ENCODE data around the gene MAP7. TPM values are rescaled to one million over a fixed set of nuclear protein-coding genes. Genes with fewer than 3 reads are reported as not detected.

MAP7 gene
- total and polyA plus RNA-seq, 2 donors (not counting 3 experiments of a cell fraction or from before 2014, with no cell fraction given): 0.07 to 0.42 TPM

- H3K27ac ChIP-seq (ENCODE audit: insufficient read depth, low read depth, low read length): no peak overlapping the region
- no peaks in the 10 kb centered on the region for H3K9me1 ChIP-seq (replicated peaks; ENCODE audit: control insufficient read depth, extremely low read depth, insufficient read depth, low read length)
- dilution Hi-C loops (cut with MboI; ENCODE audit: extremely low pct_ligation_motif_present, low sequenced_read_pairs): no loop called here
- no peaks in the 10 kb centered on the region for H3K4me1 ChIP-seq (ENCODE audit: control insufficient read depth, extremely low read depth, insufficient read depth, low read length)
- H3K27me3 ChIP-seq (ENCODE audit: control insufficient read depth in 2 of 2, insufficient read depth in 2 of 2, low read length in 2 of 2): peaks cover 0 to 5% of the 10 kb centered on the region in 2 experiments
- CTCF ChIA-PET: interaction anchor here (1.3 kb wide), 1 partner anchor 8 kb away, joined by 4 read pairs; no protein-coding TSS in a partner anchor
- no peak overlapping the region for H3K4me2 ChIP-seq (ENCODE audit: insufficient read depth, low read length)
- no TSS peak for BruUV-seq (replicated peaks)
- no peak overlapping the region for H2AFZ ChIP-seq (ENCODE audit: low read depth, low read length)
- intact Hi-C loops (cut with micrococcal nuclease): no loop called here
- no peaks in the 10 kb centered on the region for H3K79me2 ChIP-seq (ENCODE audit: control insufficient read depth, insufficient read depth, low read length)
- no peaks in the 10 kb centered on the region for H3K9me3 ChIP-seq (replicated peaks; ENCODE audit: control insufficient read depth, insufficient read depth, low read length)
- H3K4me3 ChIP-seq (replicated peaks in 1 of 3; ENCODE audit: insufficient read depth in 1 of 3, low read depth in 1 of 3, low read length in 3 of 3): no peak overlapping the region
- no peak overlapping the region for H3K9ac ChIP-seq (replicated peaks; ENCODE audit: extremely low read depth, insufficient read depth, low read length)
- FAIRE-seq (no peak), DNase-seq (ENCODE audit: low read depth, low spot score) (no peak)
- POLR2A ChIA-PET: interaction anchor here (1.7 kb wide), 1 partner anchor 18 kb away, joined by 3 read pairs; the partner anchor contains the start of gene BCLAF1
- no peak for TF ChIP-seq FOS (IDR thresholded peaks at IDR 0.05; ENCODE audit: borderline replicate concordance, insufficient read depth, low read length)
- TF ChIP-seq POLR2A (IDR thresholded peaks at IDR 0.05; ENCODE audit: low read depth, low read length): no peak
- TF ChIP-seq JUN (IDR thresholded peaks at IDR 0.05; ENCODE audit: borderline replicate concordance, insufficient read depth, insufficient read length, low read depth): no peak
- TF ChIP-seq, protein P1, sequence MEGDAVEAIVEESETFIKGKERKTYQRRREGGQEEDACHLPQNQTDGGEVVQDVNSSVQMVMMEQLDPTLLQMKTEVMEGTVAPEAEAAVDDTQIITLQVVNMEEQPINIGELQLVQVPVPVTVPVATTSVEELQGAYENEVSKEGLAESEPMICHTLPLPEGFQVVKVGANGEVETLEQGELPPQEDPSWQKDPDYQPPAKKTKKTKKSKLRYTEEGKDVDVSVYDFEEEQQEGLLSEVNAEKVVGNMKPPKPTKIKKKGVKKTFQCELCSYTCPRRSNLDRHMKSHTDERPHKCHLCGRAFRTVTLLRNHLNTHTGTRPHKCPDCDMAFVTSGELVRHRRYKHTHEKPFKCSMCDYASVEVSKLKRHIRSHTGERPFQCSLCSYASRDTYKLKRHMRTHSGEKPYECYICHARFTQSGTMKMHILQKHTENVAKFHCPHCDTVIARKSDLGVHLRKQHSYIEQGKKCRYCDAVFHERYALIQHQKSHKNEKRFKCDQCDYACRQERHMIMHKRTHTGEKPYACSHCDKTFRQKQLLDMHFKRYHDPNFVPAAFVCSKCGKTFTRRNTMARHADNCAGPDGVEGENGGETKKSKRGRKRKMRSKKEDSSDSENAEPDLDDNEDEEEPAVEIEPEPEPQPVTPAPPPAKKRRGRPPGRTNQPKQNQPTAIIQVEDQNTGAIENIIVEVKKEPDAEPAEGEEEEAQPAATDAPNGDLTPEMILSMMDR (IDR thresholded peaks at IDR 0.05; ENCODE audit: extremely low read depth in 1 of 2, insufficient read depth in 1 of 2, low read depth in 1 of 2, low read length in 2 of 2): no peak
- no peak for TF ChIP-seq MYC (IDR thresholded peaks at IDR 0.05; ENCODE audit: low read depth, low read length)
- TF ChIP-seq POLR2AphosphoS5 (IDR thresholded peaks at IDR 0.05; ENCODE audit: insufficient read depth, low read depth, low read length): no peak
- no peaks in the 10 kb centered on the region for H4K20me1 ChIP-seq (replicated peaks; ENCODE audit: control insufficient read depth, extremely low read depth, insufficient read depth, low read length)
- H3K36me3 ChIP-seq (ENCODE audit: control insufficient read depth in 2 of 2, extremely low read depth in 1 of 2, insufficient read depth in 2 of 2, low read length in 2 of 2): no peaks in the 10 kb centered on the region
Measured at GRCh38 chr6:136307351-136307750, 242.9 kb downstream of the MAP7 start.

- Histone ChIP-seq H3K9me3 (replicated peaks; ENCODE audit: control insufficient read depth, insufficient read depth, low read length) (no peaks in the 10 kb centered on the region), H3K9me1 (replicated peaks; ENCODE audit: control insufficient read depth, extremely low read depth, insufficient read depth, low read length) (no peaks in the 10 kb centered on the region), H3K36me3 (ENCODE audit: control insufficient read depth in 2 of 2, extremely low read depth in 1 of 2, insufficient read depth in 2 of 2, low read length in 2 of 2) (no peaks in the 10 kb centered on the region), H3K79me2 (ENCODE audit: control insufficient read depth, insufficient read depth, low read length) (no peaks in the 10 kb centered on the region), H3K9ac (replicated peaks; ENCODE audit: extremely low read depth, insufficient read depth, low read length) (no peak overlapping the region), H2AFZ (ENCODE audit: low read depth, low read length) (no peak overlapping the region), H3K27me3 (ENCODE audit: control insufficient read depth in 2 of 2, insufficient read depth in 2 of 2, low read length in 2 of 2) (peaks cover 0 to 5% of the 10 kb centered on the region in 2 experiments), H3K27ac (ENCODE audit: insufficient read depth, low read depth, low read length) (no peak overlapping the region), H3K4me2 (ENCODE audit: insufficient read depth, low read length) (no peak overlapping the region), H3K4me1 (ENCODE audit: control insufficient read depth, extremely low read depth, insufficient read depth, low read length) (no peaks in the 10 kb centered on the region), H4K20me1 (replicated peaks; ENCODE audit: control insufficient read depth, extremely low read depth, insufficient read depth, low read length) (no peaks in the 10 kb centered on the region), H3K4me3 (replicated peaks in 1 of 3; ENCODE audit: insufficient read depth in 1 of 3, low read depth in 1 of 3, low read length in 3 of 3) (no peak overlapping the region)
- ChIA-PET POLR2A (no interaction called here), CTCF (interaction anchor here (1.3 kb wide), 1 partner anchor 9 kb away, joined by 4 read pairs; no protein-coding TSS in a partner anchor)
- no peak for FAIRE-seq
- DNase-seq (ENCODE audit: low read depth, low spot score): no peak
- intact Hi-C loops (cut with micrococcal nuclease): no loop called here
- no TSS peak for BruUV-seq (replicated peaks)
- dilution Hi-C loops (cut with MboI; ENCODE audit: extremely low pct_ligation_motif_present, low sequenced_read_pairs): no loop called here
- TF ChIP-seq EZH2 (IDR thresholded peaks at IDR 0.05; ENCODE audit: borderline replicate concordance, low read depth, low read length, severe bottlenecking) (no peak), MYC (IDR thresholded peaks at IDR 0.05; ENCODE audit: low read depth, low read length) (no peak), JUN (IDR thresholded peaks at IDR 0.05; ENCODE audit: borderline replicate concordance, insufficient read depth, insufficient read length, low read depth) (no peak), POLR2AphosphoS5 (IDR thresholded peaks at IDR 0.05; ENCODE audit: insufficient read depth, low read depth, low read length) (no peak), POLR2A (IDR thresholded peaks at IDR 0.05; ENCODE audit: low read depth, low read length) (no peak), GATA2 (IDR thresholded peaks at IDR 0.05; ENCODE audit: insufficient read depth, insufficient read length, low read depth, low read length) (no peak), MAX (IDR thresholded peaks at IDR 0.05; ENCODE audit: insufficient read depth, insufficient read length) (no peak), FOS (IDR thresholded peaks at IDR 0.05; ENCODE audit: borderline replicate concordance, insufficient read depth, low read length) (no peak)
- TF ChIP-seq, protein P1 (IDR thresholded peaks at IDR 0.05; ENCODE audit: extremely low read depth in 1 of 2, insufficient read depth in 1 of 2, low read depth in 1 of 2, low read length in 2 of 2): no peak
Measured at GRCh38 chr6:136306466-136306865, 243.8 kb downstream of the MAP7 start.
